Astrocyte of the spinal cord (primary cell): ENCODE data around the gene C9orf78.

Experiments
- DNase-seq: peaks from one replicate; pipeline ENCODE4 v3.0.0; 2011; ENCODE audit warnings: low read depth, low spot score
- H3K4me3 ChIP-seq: 2 replicates; pipeline ENCODE4 v1.5.1; 2011; ENCODE audit warnings: low read depth, mild to moderate bottlenecking, low read length, moderate library complexity
- CTCF ChIP-seq: IDR thresholded peaks from 2 replicates; pipeline ENCODE4 v1.5.1; 2012; ENCODE audit warnings: low read depth, mild to moderate bottlenecking, low read length, inconsistent platforms
- in situ Hi-C: cut with HindIII; loops from 2 replicates; pipeline ENCODE4 v1.10.0; 2017; ENCODE audit warnings: low sequenced_read_pairs

The C9orf78 gene

GRCh38 chr9:129851821-129852220 is 16.7 kb upstream of the C9orf78 start:
- DNase-seq, result no peak
- in situ Hi-C loops, result no loop called here
- no peak for TF ChIP-seq CTCF
- H3K4me3 ChIP-seq, result no peak overlapping the region

- in situ Hi-C loops, result no loop called here
- no peak overlapping the region for H3K4me3 ChIP-seq
- DNase-seq, result peak; percentile 16
- TF ChIP-seq CTCF, result no peak
Measured at GRCh38 chr9:129850821-129851550, 15.9 kb upstream of the C9orf78 start.

GRCh38 chr9:129849901-129850300 is 14.8 kb upstream of the C9orf78 start:
- H3K4me3 ChIP-seq, result no peak overlapping the region
- in situ Hi-C loops, result no loop called here
- peak; percentile 47 for DNase-seq
- TF ChIP-seq CTCF, result no peak

GRCh38 chr9:129848712-129849441 is 13.8 kb upstream of the C9orf78 start:
- in situ Hi-C loops, result no loop called here
- DNase-seq, result no peak
- no peak overlapping the region for H3K4me3 ChIP-seq
- TF ChIP-seq CTCF, result no peak

- in situ Hi-C loops, result no loop called here
- no peak for DNase-seq
- H3K4me3 ChIP-seq, result no peak overlapping the region
- no peak for TF ChIP-seq CTCF
Measured at GRCh38 chr9:129845373-129845772, 10.3 kb upstream of the C9orf78 start.

GRCh38 chr9:129841071-129841470 is 6.0 kb upstream of the C9orf78 start:
- no peak overlapping the region for H3K4me3 ChIP-seq
- TF ChIP-seq CTCF, result no peak
- no peak for DNase-seq
- in situ Hi-C loops, result no loop called here
